IMR-90 (cell line): Measurements from ENCODE around the gene NIF3L1. TPM values are rescaled to one million over a fixed set of nuclear protein-coding genes. Genes with fewer than 3 reads are reported as not detected.

Experiments
- ATAC-seq: fragments of 200-7000 bp; cut with Tn5 transposase; 2 replicates; pipeline ENCODE4 v1.9.1; 2020; ENCODE audit warnings: low read depth, mild to moderate bottlenecking, moderate library complexity
- BruUV-seq: library from RNA; stranded (reverse); fragments of 400-500 nt; replicated peaks from 2 replicates; lab custom pipeline; 2021; lab: Mats Ljungman, UMichigan
- CTCF ChIA-PET: fragments of 300-600 bp; formaldehyde crosslinking; extraction: SDS; loops from one replicate; lab custom pipeline; 2021; ENCODE audit warnings: antibody characterized with exemption; lab: Yijun Ruan, JAX
- POLR2A ChIA-PET: fragments of 300-600 bp; sonication (Branson Sonifier 250); formaldehyde crosslinking; loops from one replicate; lab custom pipeline; 2022; ENCODE audit warnings: antibody characterized with exemption; ENCODE audit not compliant: unreplicated experiment; lab: Charles Lee
- DNase-seq: peaks from one replicate; pipeline ENCODE4 v3.0.0; 2013
- H2AFZ ChIP-seq: replicated peaks from 2 replicates; pipeline ENCODE3; 2013; ENCODE audit warnings: low read length, mild to moderate bottlenecking; ENCODE audit not compliant: poor library complexity
- H2AK5ac ChIP-seq: 2 replicates; pipeline ENCODE4 v1.6.1; 2013; ENCODE audit warnings: low read depth, low read length, inconsistent platforms
- H2AK9ac ChIP-seq: replicated peaks from 2 replicates; pipeline ENCODE3; 2013; ENCODE audit warnings: mild to moderate bottlenecking, low read depth, low read length, moderate library complexity; ENCODE audit not compliant: poor library complexity
- H2BK120ac ChIP-seq: 2 replicates; pipeline ENCODE4 v1.6.1; 2013; ENCODE audit warnings: low read depth, low read length, inconsistent platforms
- H2BK15ac ChIP-seq: 3 replicates; pipeline ENCODE4 v1.6.1; 2013; ENCODE audit warnings: low read depth, low read length, inconsistent platforms
- H2BK20ac ChIP-seq: 2 replicates; pipeline ENCODE4 v1.6.1; 2013; ENCODE audit warnings: low read depth, mild to moderate bottlenecking, inconsistent platforms, low read length, moderate library complexity
- H2BK5ac ChIP-seq: 2 replicates; pipeline ENCODE4 v1.6.1; 2013; ENCODE audit warnings: mild to moderate bottlenecking, low read depth, low read length, inconsistent platforms; ENCODE audit not compliant: poor library complexity, severe bottlenecking
- H3K14ac ChIP-seq: replicated peaks from 2 replicates; pipeline ENCODE4 v1.6.1; 2013; ENCODE audit warnings: low read depth, low read length, inconsistent platforms
- H3K18ac ChIP-seq: 2 replicates; pipeline ENCODE4 v1.6.1; 2013; ENCODE audit warnings: low read depth, low read length, control low read depth
- H3K23ac ChIP-seq: 2 replicates; pipeline ENCODE4 v1.6.1; 2013; ENCODE audit warnings: low read depth, low read length, inconsistent platforms
- H3K27ac ChIP-seq: 2 replicates; pipeline ENCODE4 v1.5.1; 2013; ENCODE audit warnings: mild to moderate bottlenecking, control low read depth, low read length; ENCODE audit not compliant: insufficient read depth
- H3K27me3 ChIP-seq: 2 replicates; pipeline ENCODE4 v1.6.1; 2013; ENCODE audit warnings: low read length; ENCODE audit not compliant: control insufficient read depth, insufficient read depth
- H3K36me3 ChIP-seq: 2 replicates; pipeline ENCODE4 v1.6.1; 2013; ENCODE audit warnings: low read length, mixed read lengths; ENCODE audit not compliant: control insufficient read depth, insufficient read depth
- H3K4ac ChIP-seq: 2 replicates; pipeline ENCODE4 v1.6.1; 2013; ENCODE audit warnings: low read depth, low read length, inconsistent platforms
- H3K4me1 ChIP-seq: 2 replicates; pipeline ENCODE4 v1.6.1; 2013; ENCODE audit warnings: low read length, mixed read lengths; ENCODE audit not compliant: control insufficient read depth, insufficient read depth
- H3K4me2 ChIP-seq: 2 replicates; pipeline ENCODE4 v1.6.1; 2013; ENCODE audit warnings: low read depth, mild to moderate bottlenecking, control low read depth, low read length, moderate library complexity
- H3K4me3 ChIP-seq: 2 replicates; pipeline ENCODE4 v1.5.1; 2013; ENCODE audit warnings: low read depth, mild to moderate bottlenecking, control low read depth, low read length, moderate library complexity; ENCODE audit not compliant: insufficient read depth
- H3K56ac ChIP-seq: 2 replicates; pipeline ENCODE4 v1.6.1; 2013; ENCODE audit warnings: low read length, inconsistent platforms; ENCODE audit not compliant: insufficient read depth; ENCODE audit errors: extremely low read depth
- H3K79me1 ChIP-seq, 2 experiments: 2 replicates each; pipeline ENCODE4 v1.6.1; 2013; ENCODE audit warnings: low read length in 2 of 2, inconsistent platforms in 1 of 2, low read depth in 1 of 2
- H3K9ac ChIP-seq: 2 replicates; pipeline ENCODE4 v1.6.1; 2013; ENCODE audit warnings: low read depth, low read length, control low read depth
- H3K9me1 ChIP-seq: 2 replicates; pipeline ENCODE4 v1.6.1; 2013; ENCODE audit warnings: low read length, inconsistent platforms; ENCODE audit not compliant: insufficient read depth
- H3K9me3 ChIP-seq: 2 replicates; pipeline ENCODE4 v1.6.1; 2013; ENCODE audit warnings: low read length; ENCODE audit not compliant: control insufficient read depth, insufficient read depth
- H4K20me1 ChIP-seq: 2 replicates; pipeline ENCODE4 v1.6.1; 2013; ENCODE audit warnings: low read length, inconsistent platforms; ENCODE audit not compliant: insufficient read depth
- H4K5ac ChIP-seq: 2 replicates; pipeline ENCODE4 v1.6.1; 2013; ENCODE audit warnings: mild to moderate bottlenecking, low read depth, low read length, control low read depth
- H4K8ac ChIP-seq, 2 experiments: 2 replicates each; pipeline ENCODE4 v1.6.1; 2013; ENCODE audit warnings: low read depth in 2 of 2, low read length in 2 of 2, control low read depth in 1 of 2, inconsistent platforms in 1 of 2
- H4K91ac ChIP-seq: 2 replicates; pipeline ENCODE4 v1.6.1; 2013; ENCODE audit warnings: low read depth, low read length, inconsistent platforms; ENCODE audit not compliant: insufficient read depth
- ELK1 ChIP-seq: fragments of 150-350 bp; IDR thresholded peaks from 2 replicates; pipeline ENCODE4 v1.6.1; 2016; ENCODE audit warnings: low read depth, mild to moderate bottlenecking, low read length, moderate library complexity, borderline replicate concordance
- MXI1 ChIP-seq: IDR thresholded peaks from 2 replicates; pipeline ENCODE4 v1.6.1; 2012; ENCODE audit warnings: low read depth, mild to moderate bottlenecking, low read length, moderate library complexity, borderline replicate concordance
- NFE2L2 ChIP-seq: fragments of 150-350 bp; IDR thresholded peaks from 2 replicates; pipeline ENCODE4 v1.6.1; 2016; ENCODE audit warnings: low read depth, mild to moderate bottlenecking, low read length
- SMC3 ChIP-seq: fragments of 150-350 bp; IDR thresholded peaks from 2 replicates; pipeline ENCODE4 v1.6.1; 2016; ENCODE audit warnings: low read depth, mild to moderate bottlenecking, antibody characterized with exemption, low read length, moderate library complexity
- WGBS, 2 experiments: methylation state at CpG; one replicate each; pipeline versions ENCODE4 v1.1.5 to v1.1.7; 2013; ENCODE audit warnings: missing lambda C conversion rate in 2 of 2; ENCODE audit not compliant: insufficient read length in 1 of 2; ENCODE audit errors: extremely low coverage in 2 of 2; 5-methylcytosine and 5-hydroxymethylcytosine counted together
- dilution Hi-C: fragments of 300-500 bp; cut with HindIII; formaldehyde crosslinking; loops from one replicate; pipeline ENCODE4 v1.14.3; 2018; ENCODE audit warnings: low sequenced_read_pairs; ENCODE audit not compliant: unreplicated experiment
- in situ Hi-C: fragments of 300-500 bp; cut with MboI; formaldehyde crosslinking; loops from 3 replicates; pipeline ENCODE4 v1.14.3; 2019; ENCODE audit warnings: low sequenced_read_pairs, inconsistent platforms, mixed read lengths
- intact Hi-C: fragments of 100-400 bp; cut with micrococcal nuclease; formaldehyde crosslinking; loops from 2 replicates; pipeline ENCODE4 v1.10.0; 2022
- polyA plus RNA-seq, 3 experiments: library from polyadenylated mRNA; depleted of rRNA; stranded (reverse); fragments of >200 nt; gene quantifications; 2 replicates each; pipeline ENCODE4 v1.2.3, GENCODE V29; 2012; ENCODE audit warnings: low replicate concordance in 1 of 3
- total RNA-seq: library from RNA; depleted of rRNA; stranded (reverse); fragments of >200 nt; gene quantifications from 2 replicates; pipeline ENCODE4 v1.2.3, GENCODE V29; 2012

Gene NIF3L1
- total and polyA plus RNA-seq, 2 of the 4 experiments (the other 2 are of a cell fraction), result 43.0 to 54.6 TPM

GRCh38 chr2:200843993-200844948, 44.9 kb upstream of the NIF3L1 start:
- Histone ChIP-seq H3K79me1 (no peaks in the 10 kb centered on the region), H3K9me1 (peaks cover 5% of the 10 kb centered on the region; the same call in 1 of the 2 replicates), H3K4ac (no peak overlapping the region), H3K9ac (no peak overlapping the region), H3K14ac (no peak overlapping the region), H2BK15ac (no peak overlapping the region), H3K27ac (no peak overlapping the region), H2BK5ac (no peak overlapping the region), H3K9me3 (no peaks in the 10 kb centered on the region), H2BK120ac (no peak overlapping the region), H3K4me3 (no peak overlapping the region), H3K27me3 (no peaks in the 10 kb centered on the region; the same call in none of the 2 replicates), H4K5ac (no peak overlapping the region), H2AFZ (no peak overlapping the region), H2AK9ac (no peak overlapping the region), H2AK5ac (no peak overlapping the region), H4K20me1 (no peaks in the 10 kb centered on the region), H2BK20ac (no peak overlapping the region), H4K8ac (no peak overlapping the region), H3K18ac (no peak overlapping the region), H3K4me2 (no peak overlapping the region), H3K36me3 (no peaks in the 10 kb centered on the region), H3K56ac (no peak overlapping the region), H3K4me1 (no peaks in the 10 kb centered on the region), H4K91ac (no peak overlapping the region), H3K23ac (no peak overlapping the region)
- no TSS peak for BruUV-seq
- DNase-seq, result no peak
- ChIA-PET POLR2A (no interaction called here), CTCF (no interaction called here)
- dilution Hi-C loops, result no loop called here
- in situ Hi-C loops, result no loop called here
- 81% methylated on average over 23 of the region's 24 CpGs; no CpG with 5 or more reads in 1 of the 2 experiments for WGBS, 2 experiments
- intact Hi-C loops, result loop anchor here (2.0 kb wide), 1 partner anchor 15 kb away; no protein-coding TSS in a partner anchor
- no peak for ATAC-seq
- TF ChIP-seq NFE2L2, result no peak
- no peak for TF ChIP-seq ELK1
- no peak for TF ChIP-seq SMC3
- TF ChIP-seq MXI1, result no peak
